Measurements from ENCODE around the gene ZBTB2. TPM values are rescaled to one million over a fixed set of nuclear protein-coding genes. Genes with fewer than 3 reads are reported as not detected.

Gene ZBTB2
- total RNA-seq, 2 experiments from 2014 or later, result 16.4 to 17.0 TPM

DNA sequence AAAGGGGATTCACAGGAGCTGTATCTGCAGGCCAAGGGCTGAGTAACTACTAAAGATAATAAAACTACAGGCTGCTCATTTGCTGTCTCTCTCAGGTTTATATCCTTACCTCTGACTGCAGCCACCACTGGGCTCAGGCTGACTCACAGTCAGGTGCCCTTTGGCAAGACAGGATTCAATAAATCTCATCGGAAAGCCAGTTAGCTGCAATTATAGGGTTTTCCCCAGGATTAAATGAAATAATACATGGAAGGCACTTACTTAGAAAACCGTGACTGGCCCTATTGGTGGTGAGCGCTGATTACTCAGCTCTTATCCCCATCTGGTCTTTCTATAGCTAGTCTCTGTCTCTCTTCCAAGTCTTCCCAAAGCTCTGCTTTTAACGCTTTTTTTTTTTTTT lies 34.2 kb upstream of the ZBTB2 start:
- Histone ChIP-seq H4K20me1 (ENCODE audit: insufficient read depth, low read length) (no peaks in the 10 kb centered on the region), H2AFZ (ENCODE audit: low read length) (no peak overlapping the region), H3K4me2 (ENCODE audit: low read length) (no peak overlapping the region), H3K79me2 (ENCODE audit: insufficient read depth, low read depth, low read length) (no peaks in the 10 kb centered on the region), H3K27ac (ENCODE audit: low read depth, low read length, poor library complexity, severe bottlenecking) (no peak overlapping the region), H3K36me3 (ENCODE audit: insufficient read depth, low read length) (peaks cover 88% of the 10 kb centered on the region), H3K4me3 (ENCODE audit: low read depth, low read length, poor library complexity, severe bottlenecking) (no peak overlapping the region), H3K4me1 (ENCODE audit: insufficient read depth, low read length, poor library complexity, severe bottlenecking) (no peaks in the 10 kb centered on the region), H3K9me2 (ENCODE audit: insufficient read depth, low read length) (no peaks in the 10 kb centered on the region), H3K9me3 (ENCODE audit: low read length) (no peaks in the 10 kb centered on the region)
- POLR2A ChIA-PET, result interaction anchor here (0.7 to 1.3 kb wide), 3 partner anchors 9 to 484 kb away, joined by 3 to 4 read pairs (median 3); no protein-coding TSS in a partner anchor
- DNase-seq (ENCODE audit: low spot score), result no peak
- TF ChIP-seq EZH2phosphoT487 (IDR thresholded peaks at IDR 0.05; ENCODE audit: borderline replicate concordance, low read depth, low read length), result no peak
- TF ChIP-seq, protein P1, sequence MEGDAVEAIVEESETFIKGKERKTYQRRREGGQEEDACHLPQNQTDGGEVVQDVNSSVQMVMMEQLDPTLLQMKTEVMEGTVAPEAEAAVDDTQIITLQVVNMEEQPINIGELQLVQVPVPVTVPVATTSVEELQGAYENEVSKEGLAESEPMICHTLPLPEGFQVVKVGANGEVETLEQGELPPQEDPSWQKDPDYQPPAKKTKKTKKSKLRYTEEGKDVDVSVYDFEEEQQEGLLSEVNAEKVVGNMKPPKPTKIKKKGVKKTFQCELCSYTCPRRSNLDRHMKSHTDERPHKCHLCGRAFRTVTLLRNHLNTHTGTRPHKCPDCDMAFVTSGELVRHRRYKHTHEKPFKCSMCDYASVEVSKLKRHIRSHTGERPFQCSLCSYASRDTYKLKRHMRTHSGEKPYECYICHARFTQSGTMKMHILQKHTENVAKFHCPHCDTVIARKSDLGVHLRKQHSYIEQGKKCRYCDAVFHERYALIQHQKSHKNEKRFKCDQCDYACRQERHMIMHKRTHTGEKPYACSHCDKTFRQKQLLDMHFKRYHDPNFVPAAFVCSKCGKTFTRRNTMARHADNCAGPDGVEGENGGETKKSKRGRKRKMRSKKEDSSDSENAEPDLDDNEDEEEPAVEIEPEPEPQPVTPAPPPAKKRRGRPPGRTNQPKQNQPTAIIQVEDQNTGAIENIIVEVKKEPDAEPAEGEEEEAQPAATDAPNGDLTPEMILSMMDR (conservative IDR thresholded peaks at IDR 0.05; ENCODE audit: low read length), result no peak
- intact Hi-C loops (cut with micrococcal nuclease; ENCODE audit: unreplicated experiment), result no loop called here
- BruUV-seq (replicated peaks), result no TSS peak
- CTCF ChIA-PET (ENCODE audit: unreplicated experiment), result no interaction called here

GRCh38 chr6:151422981-151423380 lies 31.6 kb upstream of the ZBTB2 start:
- no peak overlapping the region for H3K27ac ChIP-seq (ENCODE audit: low read depth, low read length, poor library complexity, severe bottlenecking)
- intact Hi-C loops (cut with micrococcal nuclease; ENCODE audit: unreplicated experiment), result no loop called here
- DNase-seq (ENCODE audit: low spot score), result no peak
- H3K4me1 ChIP-seq (ENCODE audit: insufficient read depth, low read length, poor library complexity, severe bottlenecking), result no peaks in the 10 kb centered on the region
- no peak overlapping the region for H2AFZ ChIP-seq (ENCODE audit: low read length)
- peaks cover 87% of the 10 kb centered on the region for H3K36me3 ChIP-seq (ENCODE audit: insufficient read depth, low read length)
- H3K9me3 ChIP-seq (ENCODE audit: low read length), result no peaks in the 10 kb centered on the region
- H4K20me1 ChIP-seq (ENCODE audit: insufficient read depth, low read length), result no peaks in the 10 kb centered on the region
- no peaks in the 10 kb centered on the region for H3K9me2 ChIP-seq (ENCODE audit: insufficient read depth, low read length)
- ChIA-PET CTCF (ENCODE audit: unreplicated experiment) (no interaction called here), POLR2A (interaction anchor here (1.2 kb wide), 1 partner anchor 11 kb away, joined by 3 read pairs; no protein-coding TSS in a partner anchor)
- no peaks in the 10 kb centered on the region for H3K79me2 ChIP-seq (ENCODE audit: insufficient read depth, low read depth, low read length)
- H3K4me3 ChIP-seq (ENCODE audit: low read depth, low read length, poor library complexity, severe bottlenecking), result no peak overlapping the region
- BruUV-seq (replicated peaks), result no TSS peak
- no peak overlapping the region for H3K4me2 ChIP-seq (ENCODE audit: low read length)
- TF ChIP-seq, protein P1 (conservative IDR thresholded peaks at IDR 0.05; ENCODE audit: low read length), result no peak
- TF ChIP-seq EZH2phosphoT487 (IDR thresholded peaks at IDR 0.05; ENCODE audit: borderline replicate concordance, low read depth, low read length), result no peak

DNA sequence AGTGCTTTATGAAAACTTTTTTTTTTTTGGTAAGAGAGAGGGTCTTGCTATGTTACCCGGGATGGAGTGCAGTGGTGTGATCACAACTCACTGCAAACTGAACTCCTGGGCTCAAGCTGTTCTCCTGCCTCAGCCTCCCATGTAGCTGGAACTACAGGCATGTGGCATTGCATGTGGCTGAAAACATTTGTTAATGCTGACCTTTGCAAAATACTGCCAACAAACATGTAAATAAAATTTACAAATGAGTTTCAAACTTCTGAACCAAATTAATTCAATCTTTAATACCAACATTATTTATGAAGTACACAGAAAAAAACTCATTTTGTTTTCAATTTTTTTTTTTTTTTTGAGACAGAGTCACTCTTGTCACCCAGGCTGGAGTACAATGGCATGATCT lies 26.1 kb upstream of the ZBTB2 start:
- Histone ChIP-seq H3K4me1 (ENCODE audit: insufficient read depth, low read length, poor library complexity, severe bottlenecking) (no peaks in the 10 kb centered on the region), H2AFZ (ENCODE audit: low read length) (no peak overlapping the region), H4K20me1 (ENCODE audit: insufficient read depth, low read length) (no peaks in the 10 kb centered on the region), H3K27ac (ENCODE audit: low read depth, low read length, poor library complexity, severe bottlenecking) (no peak overlapping the region), H3K9me3 (ENCODE audit: low read length) (peaks cover 7% of the 10 kb centered on the region), H3K36me3 (ENCODE audit: insufficient read depth, low read length) (peaks cover 96% of the 10 kb centered on the region), H3K4me3 (ENCODE audit: low read depth, low read length, poor library complexity, severe bottlenecking) (no peak overlapping the region), H3K4me2 (ENCODE audit: low read length) (no peak overlapping the region), H3K79me2 (ENCODE audit: insufficient read depth, low read depth, low read length) (no peaks in the 10 kb centered on the region), H3K9me2 (ENCODE audit: insufficient read depth, low read length) (no peaks in the 10 kb centered on the region)
- ChIA-PET CTCF (ENCODE audit: unreplicated experiment) (no interaction called here), POLR2A (interaction anchor here (0.5 to 0.7 kb wide), 2 partner anchors 28 to 60 kb away, joined by 4 read pairs; no protein-coding TSS in a partner anchor)
- no peak for TF ChIP-seq EZH2phosphoT487 (IDR thresholded peaks at IDR 0.05; ENCODE audit: borderline replicate concordance, low read depth, low read length)
- TF ChIP-seq, protein P1 (conservative IDR thresholded peaks at IDR 0.05; ENCODE audit: low read length), result no peak
- DNase-seq (ENCODE audit: low spot score), result no peak
- no TSS peak for BruUV-seq (replicated peaks)
- intact Hi-C loops (cut with micrococcal nuclease; ENCODE audit: unreplicated experiment), result no loop called here
